ENCODE results near the gene FBXL19. TPM values are rescaled to one million over a fixed set of nuclear protein-coding genes. Genes with fewer than 3 reads are reported as not detected.

The FBXL19 gene
- total and polyA plus RNA-seq, 8 donors = 3.8 to 26.8 (median 6.7) TPM

GRCh38 chr16:30977502-30977901, 54.1 kb downstream of the FBXL19 start:
- Histone ChIP-seq H3K36me3 (peaks cover 0 to 56% (median 22%) of the 10 kb centered on the region in 3 donors), H3K4me1 (no peaks in the 10 kb centered on the region), H3K27ac (no peak overlapping the region), H3K4me3 (no peak overlapping the region), H3K9me3 (no peaks in the 10 kb centered on the region), H3K27me3 (no peaks in the 10 kb centered on the region)
- TF ChIP-seq CTCF (IDR thresholded peaks at IDR 0.05) = no peak
- FAIRE-seq = no peak
- peak in 1 of 6 donors; percentile 37 for DNase-seq
- ATAC-seq = no peak
- intact Hi-C loops (cut with DNase I) = no loop called here
- 86 to 88% methylated on average over 17 of the region's 17 CpGs for WGBS, 2 donors

GRCh38 chr16:30979170-30980022, 56.0 kb downstream of the FBXL19 start:
- Histone ChIP-seq H3K27ac (no peak overlapping the region), H3K9me3 (no peaks in the 10 kb centered on the region), H3K4me1 (no peaks in the 10 kb centered on the region), H3K36me3 (peaks cover 0 to 45% (median 8%) of the 10 kb centered on the region in 3 donors), H3K4me3 (no peak overlapping the region), H3K27me3 (no peaks in the 10 kb centered on the region)
- 93 to 96% methylated on average over 43 to 62 of the region's 62 CpGs for WGBS, 2 donors
- intact Hi-C loops (cut with DNase I) = loop anchor here in 2 of 3 donors (5.0 to 10.0 kb wide), 3 partner anchors 105 to 468 kb away; partner anchors contain the start of genes PRSS53 (in 1 of the 2) and ZNF843 (in 1 of the 2)
- ATAC-seq = no peak
- no peak for DNase-seq
- TF ChIP-seq CTCF (IDR thresholded peaks at IDR 0.05) = no peak
- no peak for FAIRE-seq

GRCh38 chr16:30980023-30980371, 56.6 kb downstream of the FBXL19 start:
- Histone ChIP-seq H3K4me3 (no peak overlapping the region), H3K27me3 (no peaks in the 10 kb centered on the region), H3K4me1 (no peaks in the 10 kb centered on the region), H3K36me3 (peaks cover 0 to 44% (median 8%) of the 10 kb centered on the region in 3 donors), H3K9me3 (no peaks in the 10 kb centered on the region), H3K27ac (no peak overlapping the region)
- WGBS, 2 donors = 92 to 95% methylated on average over 15 of the region's 15 CpGs
- intact Hi-C loops (cut with DNase I) = loop anchor here in 2 of 3 donors (5.0 to 10.0 kb wide), 3 partner anchors 105 to 467 kb away; partner anchors contain the start of genes PRSS53 (in 1 of the 2) and ZNF843 (in 1 of the 2)
- no peak for TF ChIP-seq CTCF (IDR thresholded peaks at IDR 0.05)
- DNase-seq (peak in 1 of 6 donors; percentile 46), ATAC-seq (no peak), FAIRE-seq (no peak)

GRCh38 chr16:30980434-30980833, 57.1 kb downstream of the FBXL19 start:
- ATAC-seq (no peak), FAIRE-seq (no peak), DNase-seq (peak in 2 of 6 donors; percentile 58 to 82)
- Histone ChIP-seq H3K9me3 (no peaks in the 10 kb centered on the region), H3K4me3 (no peak overlapping the region), H3K36me3 (peaks cover 0 to 44% (median 8%) of the 10 kb centered on the region in 3 donors), H3K27ac (no peak overlapping the region), H3K27me3 (no peaks in the 10 kb centered on the region), H3K4me1 (no peaks in the 10 kb centered on the region)
- TF ChIP-seq CTCF (IDR thresholded peaks at IDR 0.05) = no peak
- intact Hi-C loops (cut with DNase I) = loop anchor here in 2 of 3 donors (5.0 to 10.0 kb wide), 3 partner anchors 104 to 467 kb away; partner anchors contain the start of genes PRSS53 (in 1 of the 2) and ZNF843 (in 1 of the 2)
- 89 to 90% methylated on average over 24 to 29 of the region's 29 CpGs for WGBS, 2 donors

Measured in pancreas (tissue), 10 donors.